ENCODE measurements around the gene SLC23A2.

DNA sequence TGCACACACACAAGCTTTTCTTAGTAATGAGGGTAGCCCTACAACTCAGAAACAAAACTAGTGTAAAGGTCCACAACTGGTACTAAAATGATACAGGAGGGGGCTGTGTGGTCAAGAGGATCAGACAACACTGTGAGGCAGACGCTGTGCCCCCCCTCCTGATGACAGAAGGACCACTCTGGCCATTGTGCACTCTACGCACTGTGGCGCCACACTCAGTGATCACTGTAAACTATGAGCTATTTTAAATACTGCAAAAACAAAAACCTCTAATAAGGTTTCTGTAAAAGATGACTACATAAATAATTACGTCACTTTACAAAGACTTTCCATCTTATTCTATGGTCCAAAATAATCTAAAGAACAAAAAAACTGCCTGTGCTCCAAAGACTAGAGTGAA lies 96.1 kb downstream of the SLC23A2 start:
- no peak for TF ChIP-seq POLR2A (IDR thresholded peaks at IDR 0.05; ENCODE audit: extremely low read depth, insufficient read length)
- TF ChIP-seq, protein P1, sequence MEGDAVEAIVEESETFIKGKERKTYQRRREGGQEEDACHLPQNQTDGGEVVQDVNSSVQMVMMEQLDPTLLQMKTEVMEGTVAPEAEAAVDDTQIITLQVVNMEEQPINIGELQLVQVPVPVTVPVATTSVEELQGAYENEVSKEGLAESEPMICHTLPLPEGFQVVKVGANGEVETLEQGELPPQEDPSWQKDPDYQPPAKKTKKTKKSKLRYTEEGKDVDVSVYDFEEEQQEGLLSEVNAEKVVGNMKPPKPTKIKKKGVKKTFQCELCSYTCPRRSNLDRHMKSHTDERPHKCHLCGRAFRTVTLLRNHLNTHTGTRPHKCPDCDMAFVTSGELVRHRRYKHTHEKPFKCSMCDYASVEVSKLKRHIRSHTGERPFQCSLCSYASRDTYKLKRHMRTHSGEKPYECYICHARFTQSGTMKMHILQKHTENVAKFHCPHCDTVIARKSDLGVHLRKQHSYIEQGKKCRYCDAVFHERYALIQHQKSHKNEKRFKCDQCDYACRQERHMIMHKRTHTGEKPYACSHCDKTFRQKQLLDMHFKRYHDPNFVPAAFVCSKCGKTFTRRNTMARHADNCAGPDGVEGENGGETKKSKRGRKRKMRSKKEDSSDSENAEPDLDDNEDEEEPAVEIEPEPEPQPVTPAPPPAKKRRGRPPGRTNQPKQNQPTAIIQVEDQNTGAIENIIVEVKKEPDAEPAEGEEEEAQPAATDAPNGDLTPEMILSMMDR (IDR thresholded peaks at IDR 0.05; ENCODE audit: low read depth, low read length): no peak
- TF ChIP-seq, protein P2, sequence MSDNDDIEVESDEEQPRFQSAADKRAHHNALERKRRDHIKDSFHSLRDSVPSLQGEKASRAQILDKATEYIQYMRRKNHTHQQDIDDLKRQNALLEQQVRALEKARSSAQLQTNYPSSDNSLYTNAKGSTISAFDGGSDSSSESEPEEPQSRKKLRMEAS (IDR thresholded peaks at IDR 0.05; ENCODE audit: low read depth, low read length): no peak
- TF ChIP-seq MYC (IDR thresholded peaks at IDR 0.05; ENCODE audit: low read depth, low read length): no peak

Measured in NB4 (cell line).